Measurements from ENCODE around the gene PDZD7. TPM values are rescaled to one million over a fixed set of nuclear protein-coding genes. Genes with fewer than 3 reads are reported as not detected.

PDZD7 gene
- total and polyA plus RNA-seq, 4 experiments from 2014 or later: 0.20 to 1.8 (median 0.70) TPM

DNA sequence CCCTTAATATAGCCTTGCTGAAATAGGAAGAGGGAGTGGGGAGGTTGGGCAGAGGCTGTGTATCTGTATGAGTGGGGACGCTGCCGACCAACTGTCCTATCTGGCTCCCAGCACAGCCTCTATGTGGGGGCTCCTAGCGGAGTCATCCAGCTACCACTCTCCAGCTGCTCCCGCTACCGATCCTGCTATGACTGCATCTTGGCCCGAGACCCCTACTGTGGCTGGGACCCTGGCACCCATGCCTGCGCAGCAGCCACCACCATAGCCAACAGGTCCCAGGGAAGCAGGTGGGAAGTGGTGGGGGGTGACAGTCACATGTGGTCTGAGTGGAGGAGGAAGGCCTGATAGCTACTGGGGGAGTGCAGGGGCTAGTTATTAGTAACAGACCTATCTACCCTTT lies 50.2 kb downstream of the PDZD7 start:
- Histone ChIP-seq H3K4me1 (ENCODE audit: insufficient read depth, low read length) (no peaks in the 10 kb centered on the region), H3K36me3 (ENCODE audit: insufficient read depth, low read length) (peaks cover 7% of the 10 kb centered on the region), H3K27me3 (ENCODE audit: insufficient read depth, low read length) (no peaks in the 10 kb centered on the region), H3K27ac (ENCODE audit: low read depth, low read length) (no peak overlapping the region), H3K4me3 (ENCODE audit: low read length in 2 of 2) (no peak overlapping the region), H3K9me3 (ENCODE audit: control insufficient read depth in 1 of 2, low read length in 2 of 2) (no peaks in the 10 kb centered on the region)
- Mint-ChIP-seq H3K27ac (peak overlapping the region in 1 of 7 donors; percentile 29), H3K9me3 (no peaks in the 10 kb centered on the region), H3K27me3 (no peaks in the 10 kb centered on the region), H3K36me3 (peaks cover 13 to 47% of the 10 kb centered on the region in 2 donors), H3K4me1 (peaks cover 1 to 11% (median 7%) of the 10 kb centered on the region in 4 donors), H3K4me3 (no peak overlapping the region)
- intact Hi-C loops (cut with micrococcal nuclease): no loop called here
- CTCF ChIA-PET (ENCODE audit: partially characterized antibody): interaction anchor here (1.2 kb wide), 1 partner anchor 34 kb away, joined by 3 read pairs; no protein-coding TSS in a partner anchor
- DNase-seq: no peak
- POLR2A ChIA-PET (ENCODE audit: partially characterized antibody): no interaction called here

DNA sequence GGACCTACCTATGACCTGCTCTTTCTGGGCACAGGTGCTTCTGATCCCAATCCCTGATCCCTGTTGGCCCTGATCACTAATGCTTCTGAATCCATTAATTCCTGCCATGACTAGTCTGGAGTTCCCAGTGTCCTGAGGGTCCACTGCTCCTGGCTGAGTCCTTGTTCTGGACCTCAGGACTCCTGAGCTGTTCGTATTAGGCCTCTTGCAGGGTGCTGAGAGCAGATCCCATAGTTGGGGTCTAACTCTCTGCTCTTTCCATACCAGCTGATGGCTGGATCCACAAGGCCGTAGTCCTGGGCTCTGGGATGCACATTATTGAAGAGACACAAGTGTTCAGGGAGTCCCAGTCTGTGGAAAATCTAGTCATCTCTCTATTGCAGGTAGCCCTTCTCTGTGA lies 50.6 kb downstream of the PDZD7 start:
- Histone ChIP-seq H3K9me3 (ENCODE audit: control insufficient read depth in 1 of 2, low read length in 2 of 2) (no peaks in the 10 kb centered on the region), H3K27ac (ENCODE audit: low read depth, low read length) (no peak overlapping the region), H3K27me3 (ENCODE audit: insufficient read depth, low read length) (no peaks in the 10 kb centered on the region), H3K36me3 (ENCODE audit: insufficient read depth, low read length) (peaks cover 7% of the 10 kb centered on the region), H3K4me3 (ENCODE audit: low read length in 2 of 2) (no peak overlapping the region), H3K4me1 (ENCODE audit: insufficient read depth, low read length) (no peaks in the 10 kb centered on the region)
- DNase-seq: no peak
- Mint-ChIP-seq H3K4me1 (peaks cover 0 to 11% (median 3%) of the 10 kb centered on the region in 4 donors), H3K27ac (peak overlapping the region in 1 of 7 donors; percentile 6), H3K27me3 (no peaks in the 10 kb centered on the region), H3K36me3 (peaks cover 13 to 43% of the 10 kb centered on the region in 2 donors), H3K9me3 (no peaks in the 10 kb centered on the region), H3K4me3 (no peak overlapping the region)
- intact Hi-C loops (cut with micrococcal nuclease): no loop called here
- CTCF ChIA-PET (ENCODE audit: partially characterized antibody): no interaction called here
- POLR2A ChIA-PET (ENCODE audit: partially characterized antibody): no interaction called here

DNA sequence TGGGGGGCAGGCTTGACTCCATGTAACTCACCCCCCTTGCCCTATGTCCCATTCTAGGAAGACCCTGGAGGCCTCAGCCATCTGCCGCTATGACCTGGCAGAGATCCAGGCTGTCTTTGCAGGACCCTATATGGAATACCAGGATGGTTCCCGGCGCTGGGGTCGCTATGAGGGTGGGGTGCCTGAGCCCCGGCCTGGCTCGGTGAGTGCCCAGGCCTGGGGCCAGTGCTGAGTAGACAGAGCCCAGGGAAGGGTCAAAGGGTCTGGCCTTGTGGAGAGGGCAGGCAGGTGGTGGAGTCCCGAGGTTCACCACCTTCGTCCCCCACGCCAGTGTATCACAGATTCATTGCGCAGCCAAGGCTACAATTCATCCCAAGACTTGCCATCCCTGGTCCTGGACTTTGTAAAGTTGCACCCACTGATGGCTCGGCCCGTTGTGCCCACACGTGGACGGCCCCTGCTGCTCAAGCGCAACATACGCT lies 51.1 kb downstream of the PDZD7 start:
- intact Hi-C loops (cut with micrococcal nuclease): no loop called here
- no peak for DNase-seq
- H3K27me3 ChIP-seq (ENCODE audit: insufficient read depth, low read length): no peaks in the 10 kb centered on the region
- Mint-ChIP-seq H3K27ac (peak overlapping the region in 1 of 7 donors; percentile 6), H3K9me3 (no peaks in the 10 kb centered on the region), H3K4me1 (peaks cover 0 to 10% (median 1%) of the 10 kb centered on the region in 4 donors), H3K27me3 (no peaks in the 10 kb centered on the region), H3K4me3 (no peak overlapping the region), H3K36me3 (peaks cover 13 to 40% of the 10 kb centered on the region in 2 donors)
- H3K27ac ChIP-seq (ENCODE audit: low read depth, low read length): no peak overlapping the region
- no peak overlapping the region for H3K4me3 ChIP-seq (ENCODE audit: low read length in 2 of 2)
- POLR2A ChIA-PET (ENCODE audit: partially characterized antibody): no interaction called here
- no peaks in the 10 kb centered on the region for H3K9me3 ChIP-seq (ENCODE audit: control insufficient read depth in 1 of 2, low read length in 2 of 2)
- peaks cover 7% of the 10 kb centered on the region for H3K36me3 ChIP-seq (ENCODE audit: insufficient read depth, low read length)
- CTCF ChIA-PET (ENCODE audit: partially characterized antibody): interaction anchor here (1.0 kb wide), 1 partner anchor 34 kb away, joined by 5 read pairs; no protein-coding TSS in a partner anchor
- no peaks in the 10 kb centered on the region for H3K4me1 ChIP-seq (ENCODE audit: insufficient read depth, low read length)

DNA sequence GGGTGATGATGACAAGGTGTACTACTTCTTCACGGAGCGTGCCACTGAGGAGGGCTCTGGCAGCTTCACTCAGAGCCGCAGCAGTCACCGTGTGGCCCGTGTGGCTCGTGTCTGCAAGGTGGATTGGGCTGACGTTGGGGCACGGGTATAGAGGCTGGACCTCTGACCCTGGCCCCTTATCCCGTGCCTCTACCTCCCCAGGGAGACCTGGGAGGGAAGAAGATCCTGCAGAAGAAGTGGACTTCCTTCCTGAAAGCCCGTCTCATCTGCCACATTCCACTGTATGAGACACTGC lies 52.1 kb downstream of the PDZD7 start:
- no peak overlapping the region for H3K27ac ChIP-seq (ENCODE audit: low read depth, low read length)
- intact Hi-C loops (cut with micrococcal nuclease): no loop called here
- Mint-ChIP-seq H3K36me3 (peaks cover 13 to 33% of the 10 kb centered on the region in 2 donors), H3K27ac (no peak overlapping the region), H3K9me3 (no peaks in the 10 kb centered on the region), H3K4me3 (no peak overlapping the region), H3K4me1 (peaks cover 0 to 5% (median 1%) of the 10 kb centered on the region in 4 donors), H3K27me3 (no peaks in the 10 kb centered on the region)
- H3K36me3 ChIP-seq (ENCODE audit: insufficient read depth, low read length): peaks cover 7% of the 10 kb centered on the region
- CTCF ChIA-PET (ENCODE audit: partially characterized antibody): no interaction called here
- H3K9me3 ChIP-seq (ENCODE audit: control insufficient read depth in 1 of 2, low read length in 2 of 2): no peaks in the 10 kb centered on the region
- no peak overlapping the region for H3K4me3 ChIP-seq (ENCODE audit: low read length in 2 of 2)
- POLR2A ChIA-PET (ENCODE audit: partially characterized antibody): no interaction called here
- no peaks in the 10 kb centered on the region for H3K27me3 ChIP-seq (ENCODE audit: insufficient read depth, low read length)
- no peaks in the 10 kb centered on the region for H3K4me1 ChIP-seq (ENCODE audit: insufficient read depth, low read length)
- DNase-seq: no peak

DNA sequence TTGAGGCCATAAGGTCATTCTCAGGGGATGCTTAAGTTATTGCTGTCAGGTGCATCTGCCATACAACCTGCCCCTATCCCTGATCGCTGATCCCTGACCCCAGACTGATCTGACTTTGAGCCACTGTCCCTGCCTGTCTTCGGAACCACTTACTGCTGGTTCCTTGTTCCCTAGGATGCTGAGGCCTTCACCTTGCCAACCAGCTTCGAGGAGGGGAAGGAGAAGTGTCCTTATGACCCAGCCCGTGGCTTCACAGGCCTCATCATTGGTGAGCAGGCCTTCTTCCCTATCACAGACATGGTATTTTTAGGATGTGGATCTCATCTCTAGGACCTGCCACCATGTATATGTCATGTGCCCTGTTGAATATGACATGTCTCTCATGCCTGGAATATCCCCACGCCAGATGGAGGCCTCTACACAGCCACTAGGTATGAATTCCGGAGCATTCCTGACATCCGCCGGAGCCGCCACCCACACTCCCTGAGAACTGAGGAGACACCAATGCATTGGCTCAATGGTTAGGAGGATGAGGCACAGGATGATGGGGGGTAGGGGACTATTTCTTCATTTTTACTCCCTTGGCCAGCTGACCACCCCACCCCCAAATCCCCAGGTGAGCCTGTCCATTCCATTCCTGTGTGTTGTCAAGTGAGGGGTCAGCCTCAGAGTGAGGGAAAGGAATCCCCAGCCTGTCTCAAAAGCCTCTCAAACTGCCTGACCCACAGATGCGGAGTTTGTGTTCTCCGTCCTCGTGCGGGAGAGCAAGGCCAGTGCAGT lies 52.6 kb downstream of the PDZD7 start:
- Mint-ChIP-seq H3K27me3 (no peaks in the 10 kb centered on the region), H3K4me3 (no peak overlapping the region), H3K4me1 (peaks cover 0 to 5% (median 1%) of the 10 kb centered on the region in 4 donors), H3K27ac (peak overlapping the region in 1 of 7 donors; percentile 41), H3K36me3 (peaks cover 13 to 33% of the 10 kb centered on the region in 2 donors), H3K9me3 (no peaks in the 10 kb centered on the region)
- Histone ChIP-seq H3K27me3 (ENCODE audit: insufficient read depth, low read length) (no peaks in the 10 kb centered on the region), H3K9me3 (ENCODE audit: control insufficient read depth in 1 of 2, low read length in 2 of 2) (no peaks in the 10 kb centered on the region), H3K4me1 (ENCODE audit: insufficient read depth, low read length) (no peaks in the 10 kb centered on the region), H3K36me3 (ENCODE audit: insufficient read depth, low read length) (peaks cover 7% of the 10 kb centered on the region), H3K27ac (ENCODE audit: low read depth, low read length) (no peak overlapping the region), H3K4me3 (ENCODE audit: low read length in 2 of 2) (no peak overlapping the region)
- no peak for DNase-seq
- POLR2A ChIA-PET (ENCODE audit: partially characterized antibody): no interaction called here
- CTCF ChIA-PET (ENCODE audit: partially characterized antibody): no interaction called here
- intact Hi-C loops (cut with micrococcal nuclease): no loop called here

- ChIA-PET CTCF (ENCODE audit: partially characterized antibody) (no interaction called here), POLR2A (ENCODE audit: partially characterized antibody) (no interaction called here)
- H3K9me3 ChIP-seq (ENCODE audit: control insufficient read depth in 1 of 2, low read length in 2 of 2): no peaks in the 10 kb centered on the region
- no peaks in the 10 kb centered on the region for H3K4me1 ChIP-seq (ENCODE audit: insufficient read depth, low read length)
- Mint-ChIP-seq H3K9me3 (no peaks in the 10 kb centered on the region), H3K27me3 (no peaks in the 10 kb centered on the region), H3K36me3 (peaks cover 9 to 28% of the 10 kb centered on the region in 2 donors), H3K4me1 (peaks cover 0 to 3% (median under 1%) of the 10 kb centered on the region in 4 donors), H3K4me3 (no peak overlapping the region), H3K27ac (peak overlapping the region in 2 of 7 donors; percentile 34 to 41)
- no peak overlapping the region for H3K4me3 ChIP-seq (ENCODE audit: low read length in 2 of 2)
- DNase-seq: no peak
- peaks cover 7% of the 10 kb centered on the region for H3K36me3 ChIP-seq (ENCODE audit: insufficient read depth, low read length)
- H3K27ac ChIP-seq (ENCODE audit: low read depth, low read length): no peak overlapping the region
- intact Hi-C loops (cut with micrococcal nuclease): no loop called here
- no peaks in the 10 kb centered on the region for H3K27me3 ChIP-seq (ENCODE audit: insufficient read depth, low read length)
These were observed 53.5 kb downstream of the PDZD7 start for GRCh38 chr10:100977436-100977835.

DNA sequence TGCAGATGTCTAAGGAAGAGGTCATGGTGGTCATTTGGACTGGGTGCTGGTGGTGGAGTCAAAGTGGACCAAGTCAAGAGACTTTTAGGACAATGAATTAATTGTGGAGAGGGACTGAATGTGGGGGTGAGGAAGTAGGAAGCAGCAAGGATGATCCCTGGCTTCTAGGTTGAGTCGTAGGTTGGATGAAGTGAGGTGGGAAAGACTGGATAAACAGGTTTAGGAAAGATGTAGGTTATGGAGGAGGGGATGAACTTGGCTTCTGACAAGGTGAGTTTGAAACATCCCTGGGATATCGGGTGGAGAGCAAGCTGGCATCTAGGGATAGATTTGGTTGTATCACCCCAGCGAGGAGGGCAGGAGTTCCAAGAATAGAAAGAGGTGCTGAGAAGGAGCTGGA lies 54.0 kb downstream of the PDZD7 start:
- H3K27me3 Mint-ChIP-seq: no peaks in the 10 kb centered on the region
- Histone ChIP-seq H3K27ac (ENCODE audit: low read depth, low read length) (no peak overlapping the region), H3K36me3 (ENCODE audit: insufficient read depth, low read length) (peaks cover 7% of the 10 kb centered on the region), H3K9me3 (ENCODE audit: control insufficient read depth in 1 of 2, low read length in 2 of 2) (no peaks in the 10 kb centered on the region), H3K27me3 (ENCODE audit: insufficient read depth, low read length) (no peaks in the 10 kb centered on the region), H3K4me1 (ENCODE audit: insufficient read depth, low read length) (no peaks in the 10 kb centered on the region), H3K4me3 (ENCODE audit: low read length in 2 of 2) (no peak overlapping the region)
- no peaks in the 10 kb centered on the region for H3K9me3 Mint-ChIP-seq
- H3K4me1 Mint-ChIP-seq: peaks cover 0 to 3% (median under 1%) of the 10 kb centered on the region in 4 donors
- no peak for DNase-seq
- H3K27ac Mint-ChIP-seq: peak overlapping the region in 4 of 7 donors; percentile 14 to 54 (median 46)
- H3K36me3 Mint-ChIP-seq: peaks cover 3 to 23% of the 10 kb centered on the region in 2 donors
- ChIA-PET POLR2A (ENCODE audit: partially characterized antibody) (no interaction called here), CTCF (ENCODE audit: partially characterized antibody) (interaction anchor here (0.6 to 0.9 kb wide), 2 partner anchors 11 to 1380 kb away, joined by 3 read pairs; no protein-coding TSS in a partner anchor)
- intact Hi-C loops (cut with micrococcal nuclease): no loop called here
- H3K4me3 Mint-ChIP-seq: no peak overlapping the region
